ENCODE measurements around the gene SAMD7. TPM values are rescaled to one million over a fixed set of nuclear protein-coding genes. Genes with fewer than 3 reads are reported as not detected.

Gene SAMD7
- total and polyA plus RNA-seq, 2 of the 13 experiments (the other 11 are each of a cell fraction or from before 2014, with no cell fraction given) = not detected

DNA sequence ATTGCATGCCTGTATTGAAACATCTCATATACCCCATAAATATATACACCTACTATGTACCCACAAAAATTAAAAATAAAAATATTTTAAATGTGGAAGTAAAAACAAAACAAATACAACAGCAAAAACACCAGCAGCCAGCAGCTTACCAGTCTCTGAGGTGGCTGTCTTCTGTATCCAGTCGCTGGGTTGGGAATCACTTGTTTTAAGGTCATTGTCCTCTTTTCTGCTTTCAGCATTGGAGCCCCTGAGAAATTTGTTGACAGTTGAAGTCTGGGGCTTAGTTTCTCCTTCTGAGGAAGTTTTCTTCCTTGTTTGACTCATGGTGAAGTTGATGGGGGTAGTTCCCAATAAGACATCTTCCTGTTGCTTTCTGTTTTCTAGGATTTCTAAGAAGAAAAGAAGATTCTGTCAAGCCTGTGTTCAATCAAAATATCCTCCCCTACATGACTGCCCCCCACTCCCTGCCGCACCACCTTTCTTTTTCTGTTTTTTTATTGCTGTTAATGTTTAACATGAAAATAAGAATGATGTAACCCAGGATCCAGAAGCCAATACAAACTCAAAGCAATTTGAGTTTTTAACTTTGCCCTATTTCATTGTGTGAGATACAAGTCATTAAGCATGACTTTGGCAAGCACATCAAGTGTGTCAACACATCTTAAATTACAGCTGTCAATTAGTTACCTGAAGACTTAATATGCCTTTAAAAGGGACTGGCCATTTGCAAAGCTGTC is 41.7 kb upstream of the SAMD7 start, which contains the start of gene LRRC31:
Gene LRRC31, minus strand, starts transcription at position 452 of the 737 bp plus-strand sequence. Its CDS starts 128 bp downstream, at position 324.
- no peak within 1 kb of the TSS for H3K4me3 ChIP-seq (replicated peaks in 1 of 3; ENCODE audit: insufficient read depth in 1 of 3, low read depth in 2 of 3, low read length in 3 of 3)
- H4K20me1 ChIP-seq (ENCODE audit: insufficient read depth, low read length) = no peaks in the 10 kb centered on the region
- H2AFZ ChIP-seq (ENCODE audit: low read length) = no peak within 1 kb of the TSS
- H3K27me3 ChIP-seq (ENCODE audit: control insufficient read depth in 1 of 2, insufficient read depth in 2 of 2, low read length in 2 of 2) = no peaks in the 10 kb centered on the region
- in situ Hi-C loops (cut with HindIII; ENCODE audit: extremely low pct_ligation_motif_present, low pct_unique_long_range_greater_than_20kb) (loop anchor here (10.0 kb wide), 1 partner anchor 165 kb away; the partner anchor contains the start of gene GPR160), intact Hi-C loops (cut with micrococcal nuclease; ENCODE audit: unreplicated experiment) (no loop called here)
- ChIA-PET CTCF (ENCODE audit: low intra/inter-chr PET ratio, low total read pairs) (no interaction called here), POLR2A (no interaction called here)
- peaks cover 12% of the 10 kb centered on the region for H3K4me1 ChIP-seq (ENCODE audit: insufficient read depth, low read length)
- no peak for FAIRE-seq
- H3K9ac ChIP-seq (ENCODE audit: insufficient read depth, low read depth, low read length) = no peak within 1 kb of the TSS
- WGBS (ENCODE audit: low lambda C conversion rate) = 0% methylated on average over 2 of the region's 2 CpGs
- ATAC-seq = no peak
- peak within 1 kb of the TSS; percentile 20; the same call in 1 of the 2 replicates for H3K4me2 ChIP-seq (ENCODE audit: low read depth, low read length)
- no peaks in the 10 kb centered on the region for H3K9me3 ChIP-seq (ENCODE audit: low read length)
- TF ChIP-seq NCOA1 (CRISPR knock-in tag; IDR thresholded peaks at IDR 0.05) (no peak), ZNF598 (CRISPR knock-in tag; IDR thresholded peaks at IDR 0.05; ENCODE audit: borderline replicate concordance) (no peak), NFATC3 (CRISPR knock-in tag; IDR thresholded peaks at IDR 0.05) (no peak), KAT8 (CRISPR knock-in tag; IDR thresholded peaks at IDR 0.05) (no peak), ZBTB42 (CRISPR knock-in tag; IDR thresholded peaks at IDR 0.05) (no peak)
- TF ChIP-seq, protein P1, sequence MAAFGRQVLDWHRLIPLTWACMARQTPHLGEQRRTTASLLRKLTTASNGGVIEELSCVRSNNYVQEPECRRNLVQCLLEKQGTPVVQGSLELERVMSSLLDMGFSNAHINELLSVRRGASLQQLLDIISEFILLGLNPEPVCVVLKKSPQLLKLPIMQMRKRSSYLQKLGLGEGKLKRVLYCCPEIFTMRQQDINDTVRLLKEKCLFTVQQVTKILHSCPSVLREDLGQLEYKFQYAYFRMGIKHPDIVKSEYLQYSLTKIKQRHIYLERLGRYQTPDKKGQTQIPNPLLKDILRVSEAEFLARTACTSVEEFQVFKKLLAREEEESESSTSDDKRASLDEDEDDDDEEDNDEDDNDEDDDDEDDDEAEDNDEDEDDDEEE (CRISPR knock-in tag; IDR thresholded peaks at IDR 0.05) = no peak
- TF ChIP-seq, protein P2, sequence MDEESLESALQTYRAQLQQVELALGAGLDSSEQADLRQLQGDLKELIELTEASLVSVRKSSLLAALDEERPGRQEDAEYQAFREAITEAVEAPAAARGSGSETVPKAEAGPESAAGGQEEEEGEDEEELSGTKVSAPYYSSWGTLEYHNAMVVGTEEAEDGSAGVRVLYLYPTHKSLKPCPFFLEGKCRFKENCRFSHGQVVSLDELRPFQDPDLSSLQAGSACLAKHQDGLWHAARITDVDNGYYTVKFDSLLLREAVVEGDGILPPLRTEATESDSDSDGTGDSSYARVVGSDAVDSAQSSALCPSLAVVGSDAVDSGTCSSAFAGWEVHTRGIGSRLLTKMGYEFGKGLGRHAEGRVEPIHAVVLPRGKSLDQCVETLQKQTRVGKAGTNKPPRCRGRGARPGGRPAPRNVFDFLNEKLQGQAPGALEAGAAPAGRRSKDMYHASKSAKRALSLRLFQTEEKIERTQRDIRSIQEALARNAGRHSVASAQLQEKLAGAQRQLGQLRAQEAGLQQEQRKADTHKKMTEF (CRISPR knock-in tag; IDR thresholded peaks at IDR 0.05) = no peak
- TF ChIP-seq, protein P3, sequence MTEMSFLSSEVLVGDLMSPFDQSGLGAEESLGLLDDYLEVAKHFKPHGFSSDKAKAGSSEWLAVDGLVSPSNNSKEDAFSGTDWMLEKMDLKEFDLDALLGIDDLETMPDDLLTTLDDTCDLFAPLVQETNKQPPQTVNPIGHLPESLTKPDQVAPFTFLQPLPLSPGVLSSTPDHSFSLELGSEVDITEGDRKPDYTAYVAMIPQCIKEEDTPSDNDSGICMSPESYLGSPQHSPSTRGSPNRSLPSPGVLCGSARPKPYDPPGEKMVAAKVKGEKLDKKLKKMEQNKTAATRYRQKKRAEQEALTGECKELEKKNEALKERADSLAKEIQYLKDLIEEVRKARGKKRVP (CRISPR knock-in tag; IDR thresholded peaks at IDR 0.05) = no peak
- no TSS peak for BruUV-seq (replicated peaks)
- no peaks in the 10 kb centered on the region for H3K36me3 ChIP-seq (replicated peaks in 1 of 2; ENCODE audit: control insufficient read depth in 1 of 2, insufficient read depth in 2 of 2, low read length in 2 of 2)
- H3K79me2 ChIP-seq (ENCODE audit: insufficient read depth, low read length) = no peaks in the 10 kb centered on the region
- DNase-seq (ENCODE audit: low spot score) = no peak
- no peak within 1 kb of the TSS for H3K27ac ChIP-seq (ENCODE audit: extremely low read length, insufficient read depth, low read length)
